OCI-LY7 (cell line): Measurements from ENCODE around the gene C15orf40.

Source experiments
- EZH2phosphoT487 ChIP-seq: fragments of 200-600 bp; sonication (generic); IDR thresholded peaks from 2 replicates; pipeline ENCODE4 v1.6.1; 2018; ENCODE audit warnings: low read depth, borderline replicate concordance, mild to moderate bottlenecking, mixed run types, antibody characterized with exemption, low read length, moderate library complexity, mixed read lengths
- TF ChIP-seq, protein P1 (sequence below): fragments of 200-600 bp; sonication (generic); conservative IDR thresholded peaks from 2 replicates; pipeline ENCODE4 v1.5.1; 2014; ENCODE audit warnings: mild to moderate bottlenecking, antibody characterized with exemption, low read length, moderate library complexity, mixed read lengths

DNA sequence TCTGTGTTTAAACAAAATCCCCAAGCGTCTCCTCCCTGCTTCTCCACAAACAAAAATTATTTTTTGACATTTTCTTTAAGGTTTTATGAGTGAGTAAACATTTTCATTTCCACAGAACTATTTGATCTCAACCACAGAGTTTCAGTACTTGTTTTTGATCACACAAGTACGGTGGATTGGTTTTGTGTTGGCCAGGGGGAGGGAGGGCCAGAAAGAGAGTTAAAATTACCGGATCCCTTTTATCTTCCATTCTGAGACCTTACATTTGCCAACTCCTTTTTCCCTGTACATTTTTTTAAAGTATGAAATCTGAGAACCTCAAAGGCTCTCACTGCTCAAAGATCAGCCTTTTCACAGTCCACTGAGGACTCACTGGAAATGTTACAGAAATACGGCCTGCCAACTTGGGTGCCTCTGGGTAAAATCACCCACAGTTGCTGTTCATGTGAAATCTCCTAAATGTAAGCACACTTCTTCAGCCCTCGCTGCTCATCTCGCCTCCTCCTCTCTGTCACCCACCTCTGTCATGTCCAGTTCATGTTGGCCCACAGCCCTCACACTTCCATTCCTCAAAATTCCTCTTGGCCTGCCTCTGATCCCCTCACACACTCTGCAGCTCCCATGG lies 60.6 kb downstream of the C15orf40 start:
- TF ChIP-seq EZH2phosphoT487: no peak
- TF ChIP-seq, protein P1, sequence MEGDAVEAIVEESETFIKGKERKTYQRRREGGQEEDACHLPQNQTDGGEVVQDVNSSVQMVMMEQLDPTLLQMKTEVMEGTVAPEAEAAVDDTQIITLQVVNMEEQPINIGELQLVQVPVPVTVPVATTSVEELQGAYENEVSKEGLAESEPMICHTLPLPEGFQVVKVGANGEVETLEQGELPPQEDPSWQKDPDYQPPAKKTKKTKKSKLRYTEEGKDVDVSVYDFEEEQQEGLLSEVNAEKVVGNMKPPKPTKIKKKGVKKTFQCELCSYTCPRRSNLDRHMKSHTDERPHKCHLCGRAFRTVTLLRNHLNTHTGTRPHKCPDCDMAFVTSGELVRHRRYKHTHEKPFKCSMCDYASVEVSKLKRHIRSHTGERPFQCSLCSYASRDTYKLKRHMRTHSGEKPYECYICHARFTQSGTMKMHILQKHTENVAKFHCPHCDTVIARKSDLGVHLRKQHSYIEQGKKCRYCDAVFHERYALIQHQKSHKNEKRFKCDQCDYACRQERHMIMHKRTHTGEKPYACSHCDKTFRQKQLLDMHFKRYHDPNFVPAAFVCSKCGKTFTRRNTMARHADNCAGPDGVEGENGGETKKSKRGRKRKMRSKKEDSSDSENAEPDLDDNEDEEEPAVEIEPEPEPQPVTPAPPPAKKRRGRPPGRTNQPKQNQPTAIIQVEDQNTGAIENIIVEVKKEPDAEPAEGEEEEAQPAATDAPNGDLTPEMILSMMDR: no peak
